HCT116 (cell line): ENCODE results near the gene B3GALT2.

Experiments used
- CEBPB ChIP-seq: IDR thresholded peaks from 2 replicates; pipeline ENCODE4 v1.6.1; 2012; ENCODE audit warnings: low read depth
- EGR1 ChIP-seq: IDR thresholded peaks from 2 replicates; pipeline ENCODE4 v1.6.1; 2012; ENCODE audit warnings: low read depth
- ELF1 ChIP-seq: IDR thresholded peaks from 2 replicates; pipeline ENCODE4 v1.6.1; 2012; ENCODE audit warnings: low read depth, borderline replicate concordance
- EZH2phosphoT487 ChIP-seq: fragments of 200-600 bp; IDR thresholded peaks from 2 replicates; pipeline ENCODE4 v1.6.1; 2018; ENCODE audit warnings: antibody characterized with exemption, borderline replicate concordance
- POLR2A ChIP-seq: IDR thresholded peaks from 2 replicates; pipeline ENCODE4 v1.7.0; 2011; ENCODE audit warnings: borderline replicate concordance; ENCODE audit not compliant: insufficient read depth, insufficient read length; ENCODE audit errors: extremely low read depth
- POLR2AphosphoS5 ChIP-seq: IDR thresholded peaks from 2 replicates; pipeline ENCODE4 v1.6.1; 2011; ENCODE audit warnings: mild to moderate bottlenecking, low read depth, low read length, moderate library complexity
- RAD21 ChIP-seq: IDR thresholded peaks from 2 replicates; pipeline ENCODE4 v1.6.1; 2012; ENCODE audit warnings: low read depth, mild to moderate bottlenecking
- SIN3A ChIP-seq: IDR thresholded peaks from 2 replicates; pipeline ENCODE4 v1.6.1; 2012; ENCODE audit warnings: low read depth
- TCF7L2 ChIP-seq: IDR thresholded peaks from 2 replicates; pipeline ENCODE4 v1.7.0; 2011; ENCODE audit warnings: borderline replicate concordance, inconsistent platforms; ENCODE audit not compliant: insufficient read depth, insufficient read length; ENCODE audit errors: extremely low read depth
- YY1 ChIP-seq: IDR thresholded peaks from 2 replicates; pipeline ENCODE4 v1.6.1; 2011; ENCODE audit warnings: low read length, low read depth, moderate library complexity, mild to moderate bottlenecking; ENCODE audit not compliant: insufficient replicate concordance; ENCODE audit errors: extremely low read depth
- ZNF274 ChIP-seq: fragments of 200-500 bp; sonication (Bioruptor generic); IDR thresholded peaks from 2 replicates; pipeline ENCODE4 v1.6.1; 2014; ENCODE audit warnings: mild to moderate bottlenecking, low read depth, low read length, inconsistent platforms
- TF ChIP-seq, protein P1 (sequence below): IDR thresholded peaks from 2 replicates; pipeline ENCODE4 v1.6.1; 2011; ENCODE audit warnings: mild to moderate bottlenecking, low read length, moderate library complexity; ENCODE audit not compliant: insufficient replicate concordance; ENCODE audit errors: extremely low read depth
- TF ChIP-seq, protein P2 (sequence below), 3 experiments: fragments of 200-600 bp in 1 of 3; sonication (generic) in 1 of 3; IDR thresholded peaks in 2 of 3; conservative IDR thresholded peaks in 1 of 3; 2 replicates each; pipeline ENCODE4 v1.5.1; 2012 to 2017; ENCODE audit warnings: low read depth in 2 of 3, low read length in 2 of 3, antibody characterized with exemption in 1 of 3, borderline replicate concordance in 1 of 3, control low read depth in 1 of 3, mild to moderate bottlenecking in 1 of 3, mixed read lengths in 1 of 3, mixed run types in 1 of 3, moderate library complexity in 1 of 3; ENCODE audit not compliant: insufficient read depth in 1 of 3
- TF ChIP-seq, protein P3 (sequence below): IDR thresholded peaks from 2 replicates; pipeline ENCODE4 v1.6.1; 2012

- no peak for TF ChIP-seq EZH2phosphoT487
- no peak for TF ChIP-seq TCF7L2
- no peak for TF ChIP-seq CEBPB
- TF ChIP-seq, protein P1, sequence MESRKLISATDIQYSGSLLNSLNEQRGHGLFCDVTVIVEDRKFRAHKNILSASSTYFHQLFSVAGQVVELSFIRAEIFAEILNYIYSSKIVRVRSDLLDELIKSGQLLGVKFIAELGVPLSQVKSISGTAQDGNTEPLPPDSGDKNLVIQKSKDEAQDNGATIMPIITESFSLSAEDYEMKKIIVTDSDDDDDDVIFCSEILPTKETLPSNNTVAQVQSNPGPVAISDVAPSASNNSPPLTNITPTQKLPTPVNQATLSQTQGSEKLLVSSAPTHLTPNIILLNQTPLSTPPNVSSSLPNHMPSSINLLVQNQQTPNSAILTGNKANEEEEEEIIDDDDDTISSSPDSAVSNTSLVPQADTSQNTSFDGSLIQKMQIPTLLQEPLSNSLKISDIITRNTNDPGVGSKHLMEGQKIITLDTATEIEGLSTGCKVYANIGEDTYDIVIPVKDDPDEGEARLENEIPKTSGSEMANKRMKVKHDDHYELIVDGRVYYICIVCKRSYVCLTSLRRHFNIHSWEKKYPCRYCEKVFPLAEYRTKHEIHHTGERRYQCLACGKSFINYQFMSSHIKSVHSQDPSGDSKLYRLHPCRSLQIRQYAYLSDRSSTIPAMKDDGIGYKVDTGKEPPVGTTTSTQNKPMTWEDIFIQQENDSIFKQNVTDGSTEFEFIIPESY = no peak
- TF ChIP-seq POLR2A = no peak
- TF ChIP-seq, protein P2, sequence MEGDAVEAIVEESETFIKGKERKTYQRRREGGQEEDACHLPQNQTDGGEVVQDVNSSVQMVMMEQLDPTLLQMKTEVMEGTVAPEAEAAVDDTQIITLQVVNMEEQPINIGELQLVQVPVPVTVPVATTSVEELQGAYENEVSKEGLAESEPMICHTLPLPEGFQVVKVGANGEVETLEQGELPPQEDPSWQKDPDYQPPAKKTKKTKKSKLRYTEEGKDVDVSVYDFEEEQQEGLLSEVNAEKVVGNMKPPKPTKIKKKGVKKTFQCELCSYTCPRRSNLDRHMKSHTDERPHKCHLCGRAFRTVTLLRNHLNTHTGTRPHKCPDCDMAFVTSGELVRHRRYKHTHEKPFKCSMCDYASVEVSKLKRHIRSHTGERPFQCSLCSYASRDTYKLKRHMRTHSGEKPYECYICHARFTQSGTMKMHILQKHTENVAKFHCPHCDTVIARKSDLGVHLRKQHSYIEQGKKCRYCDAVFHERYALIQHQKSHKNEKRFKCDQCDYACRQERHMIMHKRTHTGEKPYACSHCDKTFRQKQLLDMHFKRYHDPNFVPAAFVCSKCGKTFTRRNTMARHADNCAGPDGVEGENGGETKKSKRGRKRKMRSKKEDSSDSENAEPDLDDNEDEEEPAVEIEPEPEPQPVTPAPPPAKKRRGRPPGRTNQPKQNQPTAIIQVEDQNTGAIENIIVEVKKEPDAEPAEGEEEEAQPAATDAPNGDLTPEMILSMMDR (IDR thresholded peaks at IDR 0.05 in 2 of 3, conservative IDR thresholded peaks at IDR 0.05 in 1 of 3; ENCODE audit: borderline replicate concordance in 1 of 3, insufficient read depth in 1 of 3, low read depth in 2 of 3, low read length in 2 of 3) = no peak
- no peak for TF ChIP-seq ELF1
- no peak for TF ChIP-seq POLR2AphosphoS5
- TF ChIP-seq YY1 = no peak
- TF ChIP-seq, protein P3, sequence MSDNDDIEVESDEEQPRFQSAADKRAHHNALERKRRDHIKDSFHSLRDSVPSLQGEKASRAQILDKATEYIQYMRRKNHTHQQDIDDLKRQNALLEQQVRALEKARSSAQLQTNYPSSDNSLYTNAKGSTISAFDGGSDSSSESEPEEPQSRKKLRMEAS = no peak
- no peak for TF ChIP-seq ZNF274
- TF ChIP-seq EGR1 = no peak
- no peak for TF ChIP-seq SIN3A
- no peak for TF ChIP-seq RAD21
Measured at GRCh38 chr1:193216920-193217319, 30.5 kb upstream of the B3GALT2 start.
